ENCODE measurements around the gene SPNS1.

SPNS1 gene

DNA sequence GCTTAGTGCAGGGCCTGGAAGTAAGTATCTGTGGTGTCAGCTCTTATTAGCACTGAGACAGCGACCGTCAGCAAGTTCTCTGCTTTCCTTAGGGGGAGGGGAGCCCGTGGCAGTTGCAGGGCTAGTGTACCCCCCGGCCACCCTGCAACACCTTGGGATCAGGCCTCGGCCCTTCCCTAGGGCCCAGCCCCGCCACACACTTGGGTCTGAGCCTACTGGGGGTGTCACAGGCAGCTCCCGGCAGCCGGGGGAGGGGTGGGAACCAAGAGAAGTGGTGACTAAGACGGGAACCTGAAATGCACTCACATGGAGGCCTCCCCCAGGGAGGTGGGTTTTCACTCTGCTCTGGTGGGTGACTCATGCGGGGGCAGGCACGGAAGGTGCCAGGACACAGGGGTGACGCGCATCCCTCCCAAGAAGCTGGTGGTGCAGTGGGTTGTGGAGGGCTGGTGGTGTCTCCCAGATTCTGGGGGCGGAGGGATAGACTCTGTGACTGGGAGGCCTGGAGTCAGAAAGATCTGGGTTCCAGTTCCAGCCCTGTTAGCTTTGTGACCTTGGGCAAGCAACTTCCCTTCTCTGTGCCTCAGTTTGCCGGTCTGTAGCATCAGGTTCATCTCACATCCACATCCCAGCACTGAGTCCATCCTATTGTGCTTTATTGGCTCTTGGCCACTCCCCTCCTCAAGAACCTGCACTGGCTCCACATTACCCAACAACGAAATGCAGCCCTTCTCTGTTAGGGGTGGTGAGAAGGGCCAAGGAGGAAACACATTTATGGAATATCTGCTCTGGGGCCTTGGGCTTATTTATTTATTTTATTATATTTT, 54.8 kb downstream of the SPNS1 start:
- DNase-seq = no peak

DNA sequence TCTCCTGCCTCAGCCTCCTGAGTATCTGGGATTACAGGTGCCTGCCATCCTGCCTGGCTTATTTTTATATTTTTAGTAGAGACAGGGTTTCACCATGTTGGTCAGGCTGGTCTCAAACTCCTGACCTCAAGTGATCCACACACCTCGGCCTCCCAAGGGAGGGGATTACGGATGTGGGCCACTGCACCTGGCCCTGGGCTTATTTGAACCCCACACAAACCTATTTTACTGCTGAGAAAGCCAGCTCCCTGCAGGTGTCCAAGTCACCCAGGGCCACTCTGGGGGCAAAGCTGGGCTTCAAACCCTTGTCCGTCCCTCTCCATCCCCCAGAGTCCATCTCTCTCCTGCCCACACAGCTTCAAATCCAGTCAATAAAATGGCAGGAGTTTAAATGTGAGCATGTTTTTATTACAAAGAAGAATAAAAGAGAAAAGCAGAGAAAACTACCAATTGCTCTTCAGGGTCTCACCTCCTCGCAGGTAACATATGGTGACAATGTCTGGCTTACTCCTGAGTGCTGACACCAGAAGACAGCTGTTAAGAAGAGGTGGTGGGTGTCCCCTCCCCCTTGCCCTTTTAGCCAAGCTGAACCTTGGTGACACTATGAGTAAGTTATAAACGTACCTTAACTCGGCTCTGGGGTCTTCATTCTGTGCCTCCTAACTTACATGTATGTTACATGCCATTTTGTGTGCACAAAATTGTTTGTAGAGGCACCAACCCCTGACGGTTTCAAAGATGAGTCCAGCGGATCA, 55.7 kb downstream of the SPNS1 start:
- DNase-seq = no peak
